Measurements from ENCODE around the gene BCL2A1. TPM values are rescaled to one million over a fixed set of nuclear protein-coding genes. Genes with fewer than 3 reads are reported as not detected.
"Not testable (repeated sequence)": the region's sequence is repeated elsewhere in the genome, so short reads cannot be mapped to it uniquely, and the experiment has no call there.

BCL2A1 gene
- polyA plus RNA-seq, 5 donors: 0.53 to 1.2 (median 0.74) TPM

DNA sequence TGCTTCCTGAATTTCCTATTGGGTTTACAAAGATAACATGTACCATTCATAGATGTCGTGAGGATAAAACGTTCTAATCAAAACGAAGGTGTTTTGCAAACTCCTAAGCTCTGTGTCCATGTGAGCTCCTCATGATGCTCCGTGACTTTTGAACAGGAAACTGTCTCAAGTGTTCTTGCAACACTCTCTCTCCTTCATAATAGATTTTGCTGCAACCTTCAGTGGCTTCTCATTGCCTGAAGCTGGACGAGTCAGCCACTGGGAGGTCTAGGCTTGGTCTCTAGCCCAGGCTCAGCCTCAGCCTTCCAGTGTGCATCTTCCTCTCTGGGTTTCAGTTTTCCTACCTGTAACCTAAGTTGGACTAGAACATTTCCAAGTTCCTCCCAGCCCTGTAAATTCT is 18.7 kb upstream of the BCL2A1 start:
- DNase-seq: no peak

DNA sequence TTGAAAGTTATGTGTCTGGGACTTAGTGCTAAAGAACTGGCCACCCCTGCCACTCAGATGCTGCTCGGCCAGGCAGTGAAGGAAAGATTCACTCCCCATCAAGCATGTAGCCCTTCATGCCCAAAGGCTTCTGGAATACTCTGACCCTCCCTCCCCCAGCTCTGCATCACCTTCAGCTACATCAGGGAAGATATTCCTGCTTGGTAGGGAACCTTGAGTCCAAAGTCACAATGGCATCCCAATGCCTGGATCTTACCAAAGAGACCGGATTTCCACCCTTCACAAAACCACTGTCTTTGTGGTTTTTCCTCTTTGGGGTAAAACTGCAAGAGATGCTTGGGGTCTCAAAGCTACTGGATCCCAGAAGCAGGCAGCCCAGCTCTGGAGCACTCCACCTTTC is 18.2 kb upstream of the BCL2A1 start:
- DNase-seq: no peak

DNA sequence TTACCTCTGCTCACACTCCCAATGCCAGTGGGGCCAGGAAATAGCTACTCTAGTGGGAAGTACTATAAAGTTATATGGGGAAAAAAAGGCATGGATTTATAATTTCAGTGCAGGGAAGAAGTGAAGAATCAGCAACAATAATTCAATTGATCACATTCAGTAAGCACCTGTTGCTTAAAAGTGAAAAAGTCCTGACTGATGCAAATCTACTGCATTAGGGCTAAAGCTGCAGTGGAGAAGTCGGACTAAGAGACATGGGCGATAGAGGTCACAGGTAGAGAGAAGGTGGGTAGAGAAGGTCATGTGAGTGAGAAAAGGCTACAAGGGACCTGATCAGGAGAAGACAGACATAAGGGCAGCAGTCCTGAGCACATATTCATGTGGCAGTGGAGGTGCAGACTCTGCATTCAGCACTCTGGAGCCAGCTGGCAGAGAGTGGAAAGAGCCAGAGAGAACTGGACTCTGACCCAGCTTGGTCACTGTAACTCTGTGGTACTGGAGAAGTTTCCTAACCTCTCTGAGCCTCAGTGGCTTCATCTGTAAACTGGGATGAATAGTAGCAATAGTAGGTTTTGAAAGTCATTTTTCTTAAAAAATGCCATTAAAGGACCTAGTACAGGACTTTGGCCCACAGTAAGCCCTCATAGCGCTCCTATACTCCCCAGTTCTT is 17.6 kb upstream of the BCL2A1 start:
- no peak for DNase-seq

- no peak for DNase-seq
These were observed 17.0 kb upstream of the BCL2A1 start for GRCh38 chr15:79987969-79988368.

- DNase-seq: no peak
These were observed 16.6 kb upstream of the BCL2A1 start for GRCh38 chr15:79987569-79987955.

- no peak for DNase-seq
These were observed 10.9 kb upstream of the BCL2A1 start for GRCh38 chr15:79981831-79982455.

- DNase-seq: peak in 1 of 2 donors; percentile 49
These were observed 7.9 kb upstream of the BCL2A1 start for GRCh38 chr15:79978655-79979514.

DNA sequence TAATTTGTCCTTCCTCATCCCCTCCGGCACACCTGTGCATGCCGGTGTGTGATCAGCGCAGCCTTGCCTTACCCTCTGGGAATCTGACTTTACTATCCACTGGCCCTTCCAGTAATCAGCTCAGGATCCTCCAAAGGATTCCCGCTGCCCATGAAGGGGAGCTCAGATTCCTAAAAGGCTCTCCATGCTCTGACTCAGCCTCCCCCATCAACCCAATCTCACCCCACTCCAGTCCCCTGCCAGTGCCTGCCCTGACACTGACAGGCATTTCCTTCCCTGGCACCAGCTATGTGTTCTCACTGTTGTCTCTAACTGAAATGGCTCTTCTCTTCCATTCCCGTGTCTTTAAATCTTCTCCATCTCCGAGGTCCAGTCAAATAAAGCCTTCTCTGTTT is 7.3 kb upstream of the BCL2A1 start:
- no peak for DNase-seq

DNA sequence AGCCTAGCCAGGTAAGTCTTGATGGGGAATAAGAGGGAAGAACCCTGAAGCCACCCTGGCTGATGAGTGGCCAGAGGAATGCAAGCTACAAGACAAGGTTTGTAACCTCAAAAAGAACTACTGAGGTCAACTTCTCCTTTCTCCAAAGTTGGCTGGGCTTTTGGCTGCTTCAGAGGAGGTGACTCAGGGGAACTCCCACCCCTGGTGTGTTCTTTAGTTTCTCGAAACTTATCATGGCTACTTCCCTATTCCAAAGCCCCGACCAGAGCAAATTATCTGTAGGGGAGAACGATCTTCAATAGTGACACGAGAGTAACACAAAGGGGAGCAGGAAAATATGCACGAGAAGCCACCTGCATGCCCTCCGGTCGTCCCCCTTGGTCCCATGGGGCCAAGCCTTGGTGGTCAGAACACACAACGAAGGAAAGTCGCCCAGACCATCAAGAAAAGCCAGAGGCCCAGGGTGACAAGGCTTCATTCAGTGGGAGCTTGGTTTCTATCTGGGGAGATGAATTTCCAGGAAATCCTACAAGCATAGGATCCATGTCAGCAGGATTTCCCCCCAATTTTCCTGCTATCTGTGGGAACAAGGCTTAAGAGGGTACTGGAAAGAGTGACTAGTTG is 6.5 kb upstream of the BCL2A1 start:
- DNase-seq: no peak

DNA sequence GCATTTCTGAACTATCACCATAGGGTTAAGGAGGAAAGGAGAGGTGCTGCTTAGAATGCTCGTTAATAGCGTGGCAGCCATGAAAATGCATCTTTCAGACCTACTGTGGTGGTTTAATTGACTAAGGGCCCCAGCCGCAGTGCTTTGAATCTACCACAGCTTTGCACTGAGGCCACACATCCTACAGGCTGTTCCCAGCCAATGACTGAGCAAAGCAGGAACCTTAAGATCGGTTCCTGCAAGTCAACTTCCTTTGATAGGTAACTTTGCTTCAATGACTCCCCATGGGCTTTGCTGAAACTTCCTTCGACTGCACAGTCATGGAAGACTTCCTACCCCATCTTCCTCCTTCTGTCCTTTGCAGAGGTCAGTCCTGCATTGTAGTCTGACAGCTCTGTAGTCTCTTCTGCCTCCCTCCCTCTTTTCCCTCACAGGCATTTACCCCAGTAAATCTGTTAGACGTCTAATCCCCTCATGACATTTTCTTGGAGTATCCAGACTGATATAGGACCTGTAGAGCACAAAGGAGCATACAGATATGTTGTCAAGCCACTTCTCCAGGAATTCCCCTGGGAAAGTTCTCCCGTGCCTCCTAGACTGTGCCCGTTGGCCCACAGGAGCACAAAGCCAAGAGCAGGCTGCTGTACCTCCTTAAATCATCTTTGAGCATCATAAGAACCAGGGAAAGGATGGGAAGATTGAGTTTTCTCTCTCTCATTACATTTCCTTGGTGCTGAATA is 2.6 kb upstream of the BCL2A1 start:
- no peak for DNase-seq

DNA sequence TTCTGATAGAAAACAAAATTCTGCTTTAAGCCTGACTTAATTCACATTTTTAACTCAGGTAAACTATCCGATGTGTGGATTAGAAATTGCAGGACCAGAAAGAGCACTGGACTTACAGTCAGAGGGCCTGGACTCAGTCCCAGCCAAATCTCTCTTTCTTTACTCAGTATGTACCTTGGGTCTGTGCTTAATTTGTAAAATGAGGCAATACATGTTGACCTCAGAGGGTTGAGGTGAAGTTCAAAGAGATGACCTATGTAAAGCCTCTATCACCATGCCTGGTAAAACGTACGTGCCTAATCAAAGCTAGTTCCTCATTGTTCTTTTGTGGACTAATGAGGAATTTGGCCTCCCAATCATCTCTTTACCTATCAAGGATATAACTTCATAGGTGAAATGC is 1.9 kb upstream of the BCL2A1 start:
- no peak for DNase-seq

GRCh38 chr15:79970181-79970580 is 815 bp downstream of the BCL2A1 start:
- no peak for DNase-seq

- DNase-seq: no peak
These were observed 1.9 kb downstream of the BCL2A1 start for GRCh38 chr15:79969146-79969545.

GRCh38 chr15:79967298-79968182 is 3.5 kb downstream of the BCL2A1 start:
- no peak for DNase-seq

- no peak for DNase-seq
These were observed 4.2 kb downstream of the BCL2A1 start for GRCh38 chr15:79966634-79967297.

GRCh38 chr15:79965846-79966630 is 5.0 kb downstream of the BCL2A1 start:
- no peak for DNase-seq

GRCh38 chr15:79964232-79964805 is 6.7 kb downstream of the BCL2A1 start:
- no peak for DNase-seq

DNA sequence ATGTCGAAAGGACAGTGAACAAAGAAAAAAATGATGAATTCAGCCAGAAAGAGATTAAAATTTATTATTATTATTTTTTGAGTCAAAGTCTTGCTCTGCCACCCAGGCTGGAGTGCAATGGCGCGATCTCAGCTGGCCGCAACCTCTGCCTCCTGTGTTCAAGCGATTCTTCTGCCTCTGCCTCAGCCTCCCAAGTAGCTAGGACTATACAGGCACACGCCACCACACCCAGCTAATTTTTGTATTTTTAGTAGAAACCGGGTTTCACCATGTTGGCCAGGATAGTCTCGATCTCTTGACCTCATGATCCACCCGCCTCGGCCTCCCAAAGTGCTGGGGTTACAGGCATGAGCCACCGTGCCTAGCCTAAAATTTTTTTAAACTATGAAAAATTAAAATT is 8.1 kb downstream of the BCL2A1 start:
- not testable (repeated sequence) for DNase-seq

GRCh38 chr15:79962178-79962577 is 8.8 kb downstream of the BCL2A1 start:
- no peak for DNase-seq

Measured in right lung (tissue), 5 donors.